ENCODE results near the gene ACOX3. TPM values are rescaled to one million over a fixed set of nuclear protein-coding genes. Genes with fewer than 3 reads are reported as not detected.

ACOX3 gene
- total RNA-seq, 1 donor from 2014 or later, result 44.1 TPM

DNA sequence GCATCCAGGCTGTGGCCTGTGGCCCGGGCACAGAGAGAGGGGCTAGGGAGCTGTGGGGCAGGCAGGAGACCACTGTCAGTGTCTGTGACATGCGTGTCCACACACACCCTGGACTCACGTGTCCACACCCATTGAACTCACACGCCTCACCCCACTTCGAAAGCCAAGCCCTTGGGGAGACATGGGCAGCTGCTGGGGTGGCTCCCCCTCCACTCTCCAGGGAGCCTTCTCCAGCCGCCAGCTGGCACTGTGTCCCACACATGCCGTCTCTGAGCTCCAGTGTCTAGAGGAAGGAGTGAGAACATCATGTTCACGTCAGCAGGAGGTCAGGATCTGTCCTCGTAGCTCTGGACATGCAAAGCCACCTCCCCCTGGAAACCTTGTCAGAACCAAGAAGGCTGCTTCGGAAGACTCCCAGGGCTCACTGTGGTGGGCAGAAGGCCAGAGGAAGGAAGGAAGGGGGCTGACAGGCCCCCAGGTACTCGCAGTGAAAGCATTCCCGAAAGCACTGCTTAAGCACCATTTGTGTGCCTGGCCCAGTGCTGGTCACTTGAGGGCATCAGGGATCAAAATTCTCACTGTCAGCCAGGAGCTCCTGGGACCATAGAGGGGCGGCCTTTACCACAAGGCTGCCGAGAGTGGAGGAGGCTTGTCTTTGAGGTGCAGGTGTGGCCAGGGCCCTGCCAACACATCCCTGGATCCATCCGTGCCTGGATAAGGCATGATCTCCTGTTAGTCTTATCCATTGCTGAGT is 109.5 kb downstream of the ACOX3 start:
- no peaks in the 10 kb centered on the region for H3K27me3 Mint-ChIP-seq (ENCODE audit: unreplicated experiment)
- no peak for DNase-seq (ENCODE audit: low spot score)
- no peaks in the 10 kb centered on the region for H3K36me3 Mint-ChIP-seq (ENCODE audit: low read depth, unreplicated experiment)
- H3K27ac Mint-ChIP-seq (ENCODE audit: unreplicated experiment), result no peak overlapping the region
- H3K4me3 Mint-ChIP-seq (ENCODE audit: unreplicated experiment), result no peak overlapping the region
- TF ChIP-seq, protein P1, sequence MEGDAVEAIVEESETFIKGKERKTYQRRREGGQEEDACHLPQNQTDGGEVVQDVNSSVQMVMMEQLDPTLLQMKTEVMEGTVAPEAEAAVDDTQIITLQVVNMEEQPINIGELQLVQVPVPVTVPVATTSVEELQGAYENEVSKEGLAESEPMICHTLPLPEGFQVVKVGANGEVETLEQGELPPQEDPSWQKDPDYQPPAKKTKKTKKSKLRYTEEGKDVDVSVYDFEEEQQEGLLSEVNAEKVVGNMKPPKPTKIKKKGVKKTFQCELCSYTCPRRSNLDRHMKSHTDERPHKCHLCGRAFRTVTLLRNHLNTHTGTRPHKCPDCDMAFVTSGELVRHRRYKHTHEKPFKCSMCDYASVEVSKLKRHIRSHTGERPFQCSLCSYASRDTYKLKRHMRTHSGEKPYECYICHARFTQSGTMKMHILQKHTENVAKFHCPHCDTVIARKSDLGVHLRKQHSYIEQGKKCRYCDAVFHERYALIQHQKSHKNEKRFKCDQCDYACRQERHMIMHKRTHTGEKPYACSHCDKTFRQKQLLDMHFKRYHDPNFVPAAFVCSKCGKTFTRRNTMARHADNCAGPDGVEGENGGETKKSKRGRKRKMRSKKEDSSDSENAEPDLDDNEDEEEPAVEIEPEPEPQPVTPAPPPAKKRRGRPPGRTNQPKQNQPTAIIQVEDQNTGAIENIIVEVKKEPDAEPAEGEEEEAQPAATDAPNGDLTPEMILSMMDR (IDR thresholded peaks at IDR 0.05; ENCODE audit: unreplicated experiment), result no peak
- H3K4me1 Mint-ChIP-seq (ENCODE audit: unreplicated experiment), result no peaks in the 10 kb centered on the region
- H3K9me3 Mint-ChIP-seq (ENCODE audit: unreplicated experiment), result no peaks in the 10 kb centered on the region

- Mint-ChIP-seq H3K4me3 (ENCODE audit: unreplicated experiment) (no peak overlapping the region), H3K36me3 (ENCODE audit: low read depth, unreplicated experiment) (no peaks in the 10 kb centered on the region), H3K9me3 (ENCODE audit: unreplicated experiment) (no peaks in the 10 kb centered on the region), H3K4me1 (ENCODE audit: unreplicated experiment) (no peaks in the 10 kb centered on the region), H3K27ac (ENCODE audit: unreplicated experiment) (no peak overlapping the region), H3K27me3 (ENCODE audit: unreplicated experiment) (peaks cover 2% of the 10 kb centered on the region)
- TF ChIP-seq, protein P1 (IDR thresholded peaks at IDR 0.05; ENCODE audit: unreplicated experiment), result no peak
- DNase-seq (ENCODE audit: low spot score), result no peak
Measured at GRCh38 chr4:8329859-8330761, 110.4 kb downstream of the ACOX3 start.

DNA sequence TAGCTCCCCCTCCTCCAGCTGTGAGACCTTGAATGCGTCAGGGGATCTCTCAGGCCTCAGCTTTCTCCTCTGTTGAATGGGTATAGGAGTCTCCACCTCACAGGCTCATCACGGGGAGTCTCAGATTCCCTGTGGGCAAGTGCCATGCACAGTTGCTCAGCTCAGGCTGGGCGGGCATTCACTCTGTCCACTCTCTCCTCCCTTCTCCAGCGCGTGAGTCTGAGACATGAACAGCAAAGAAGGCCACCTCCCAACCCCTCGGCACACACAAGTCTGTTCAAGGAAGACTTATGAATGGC is 111.0 kb downstream of the ACOX3 start:
- Mint-ChIP-seq H3K4me1 (ENCODE audit: unreplicated experiment) (no peaks in the 10 kb centered on the region), H3K27me3 (ENCODE audit: unreplicated experiment) (peaks cover 2% of the 10 kb centered on the region), H3K9me3 (ENCODE audit: unreplicated experiment) (no peaks in the 10 kb centered on the region), H3K4me3 (ENCODE audit: unreplicated experiment) (no peak overlapping the region), H3K27ac (ENCODE audit: unreplicated experiment) (no peak overlapping the region), H3K36me3 (ENCODE audit: low read depth, unreplicated experiment) (no peaks in the 10 kb centered on the region)
- DNase-seq (ENCODE audit: low spot score), result no peak
- TF ChIP-seq, protein P1 (IDR thresholded peaks at IDR 0.05; ENCODE audit: unreplicated experiment), result no peak

GRCh38 chr4:8328866-8329559 is 111.5 kb downstream of the ACOX3 start:
- H3K4me3 Mint-ChIP-seq (ENCODE audit: unreplicated experiment), result no peak overlapping the region

More at GRCh38 chr4:8328866-8329559, 111.5 kb downstream of the ACOX3 start:
- Mint-ChIP-seq H3K9me3 (ENCODE audit: unreplicated experiment) (no peaks in the 10 kb centered on the region), H3K27me3 (ENCODE audit: unreplicated experiment) (peaks cover 2% of the 10 kb centered on the region), H3K4me1 (ENCODE audit: unreplicated experiment) (no peaks in the 10 kb centered on the region), H3K27ac (ENCODE audit: unreplicated experiment) (no peak overlapping the region), H3K36me3 (ENCODE audit: low read depth, unreplicated experiment) (peaks cover 4% of the 10 kb centered on the region)
- DNase-seq (ENCODE audit: low spot score), result no peak
- TF ChIP-seq, protein P1 (IDR thresholded peaks at IDR 0.05; ENCODE audit: unreplicated experiment), result no peak
